Activated T-cell treated with anti-CD3 and anti-CD28 coated beads, Interleukin-2, amount 50 U/mL, for 24 hours (primary cell): ENCODE data around the gene POPDC3.
"Not testable (repeated sequence)": the region's sequence is repeated elsewhere in the genome, so short reads cannot be mapped to it uniquely, and the experiment has no call there.

Source experiments
- DNase-seq: peaks from one replicate; pipeline ENCODE4 v3.0.0-alpha.2; 2020
- H3K27ac Mint-ChIP-seq: 2 replicates; pipeline ENCODE4 v1.8.0; 2020; ENCODE audit warnings: mild to moderate bottlenecking, mixed read lengths
- H3K27me3 Mint-ChIP-seq: 2 replicates; pipeline ENCODE4 v1.8.0; 2020; ENCODE audit warnings: mixed read lengths
- H3K36me3 Mint-ChIP-seq: 2 replicates; pipeline ENCODE4 v1.8.0; 2020; ENCODE audit warnings: low read depth, mixed read lengths
- H3K4me1 Mint-ChIP-seq: 2 replicates; pipeline ENCODE4 v1.8.0; 2020; ENCODE audit warnings: low read depth, mixed read lengths
- H3K4me3 Mint-ChIP-seq: 2 replicates; pipeline ENCODE4 v1.8.0; 2020; ENCODE audit warnings: mild to moderate bottlenecking, moderate library complexity, mixed read lengths
- H3K9me3 Mint-ChIP-seq: 2 replicates; pipeline ENCODE4 v1.8.0; 2020; ENCODE audit warnings: mixed read lengths

The POPDC3 gene

GRCh38 chr6:105179244-105180065 is at the start of gene POPDC3:
POPDC3 (minus strand) TSS chr6:105180014; CDS start chr6:105161909, 18,105 bp downstream.
- Mint-ChIP-seq H3K4me3 (peak within 1 kb of the TSS; percentile 53), H3K27ac (no peak within 1 kb of the TSS), H3K9me3 (no peaks in the 10 kb centered on the region), H3K27me3 (peaks cover 68% of the 10 kb centered on the region), H3K36me3 (no peaks in the 10 kb centered on the region), H3K4me1 (peaks cover 6% of the 10 kb centered on the region)
- peak; percentile 29 for DNase-seq

GRCh38 chr6:105227295-105227767 is 47.5 kb upstream of the POPDC3 start:
- Mint-ChIP-seq H3K27me3 (peaks cover 28% of the 10 kb centered on the region), H3K9me3 (no peaks in the 10 kb centered on the region), H3K4me1 (no peaks in the 10 kb centered on the region), H3K36me3 (no peaks in the 10 kb centered on the region), H3K27ac (no peak overlapping the region), H3K4me3 (no peak overlapping the region)
- no peak for DNase-seq

- Mint-ChIP-seq H3K36me3 (no peaks in the 10 kb centered on the region), H3K9me3 (no peaks in the 10 kb centered on the region), H3K27me3 (peaks cover 22% of the 10 kb centered on the region), H3K4me1 (no peaks in the 10 kb centered on the region), H3K4me3 (no peak overlapping the region), H3K27ac (no peak overlapping the region)
- no peak for DNase-seq
Observed at GRCh38 chr6:105226598-105227294, 46.9 kb upstream of the POPDC3 start.

- Mint-ChIP-seq H3K4me1 (no peaks in the 10 kb centered on the region), H3K9me3 (no peaks in the 10 kb centered on the region), H3K36me3 (no peaks in the 10 kb centered on the region), H3K27me3 (peaks cover 4% of the 10 kb centered on the region), H3K4me3 (no peak overlapping the region), H3K27ac (no peak overlapping the region)
- DNase-seq: no peak
Observed at GRCh38 chr6:105223242-105223641, 43.4 kb upstream of the POPDC3 start.

GRCh38 chr6:105221219-105221618 is 41.4 kb upstream of the POPDC3 start:
- not testable (repeated sequence) for H3K9me3 Mint-ChIP-seq, H3K27ac Mint-ChIP-seq, H3K4me1 Mint-ChIP-seq, H3K27me3 Mint-ChIP-seq, H3K4me3 Mint-ChIP-seq, DNase-seq, H3K36me3 Mint-ChIP-seq

GRCh38 chr6:105220186-105220585 is 40.4 kb upstream of the POPDC3 start:
- no peak overlapping the region for H3K4me3 Mint-ChIP-seq
- H3K27ac Mint-ChIP-seq: no peak overlapping the region
- DNase-seq: no peak
- H3K4me1 Mint-ChIP-seq: no peaks in the 10 kb centered on the region
- no peaks in the 10 kb centered on the region for H3K9me3 Mint-ChIP-seq
- H3K36me3 Mint-ChIP-seq: no peaks in the 10 kb centered on the region
- H3K27me3 Mint-ChIP-seq: peaks cover 13% of the 10 kb centered on the region

GRCh38 chr6:105219218-105219617 is 39.4 kb upstream of the POPDC3 start:
- H3K9me3 Mint-ChIP-seq, H3K36me3 Mint-ChIP-seq, H3K27ac Mint-ChIP-seq, H3K4me3 Mint-ChIP-seq, H3K4me1 Mint-ChIP-seq, DNase-seq: not testable (repeated sequence)
- H3K27me3 Mint-ChIP-seq: peaks cover 23% of the 10 kb centered on the region

GRCh38 chr6:105215506-105215905 is 35.7 kb upstream of the POPDC3 start:
- Mint-ChIP-seq H3K36me3 (no peaks in the 10 kb centered on the region), H3K27ac (no peak overlapping the region), H3K9me3 (no peaks in the 10 kb centered on the region), H3K27me3 (peaks cover 30% of the 10 kb centered on the region), H3K4me1 (peaks cover 14% of the 10 kb centered on the region), H3K4me3 (no peak overlapping the region)
- DNase-seq: no peak

GRCh38 chr6:105214668-105215067 is 34.9 kb upstream of the POPDC3 start:
- Mint-ChIP-seq H3K9me3 (no peaks in the 10 kb centered on the region), H3K36me3 (no peaks in the 10 kb centered on the region), H3K4me1 (peaks cover 14% of the 10 kb centered on the region), H3K27me3 (peaks cover 33% of the 10 kb centered on the region), H3K27ac (no peak overlapping the region), H3K4me3 (no peak overlapping the region)
- DNase-seq: no peak

GRCh38 chr6:105213272-105213671 is 33.5 kb upstream of the POPDC3 start:
- Mint-ChIP-seq H3K27ac (no peak overlapping the region), H3K36me3 (no peaks in the 10 kb centered on the region), H3K4me3 (no peak overlapping the region), H3K4me1 (peaks cover 14% of the 10 kb centered on the region), H3K27me3 (peaks cover 38% of the 10 kb centered on the region), H3K9me3 (no peaks in the 10 kb centered on the region)
- no peak for DNase-seq

- Mint-ChIP-seq H3K4me1 (peaks cover 14% of the 10 kb centered on the region), H3K27ac (peak overlapping the region; percentile 39)
- no peak for DNase-seq
Observed at GRCh38 chr6:105212587-105212986, 32.8 kb upstream of the POPDC3 start.

GRCh38 chr6:105211831-105212230 is 32.0 kb upstream of the POPDC3 start:
- Mint-ChIP-seq H3K27ac (no peak overlapping the region), H3K9me3 (no peaks in the 10 kb centered on the region), H3K36me3 (no peaks in the 10 kb centered on the region), H3K27me3 (peaks cover 38% of the 10 kb centered on the region), H3K4me3 (no peak overlapping the region), H3K4me1 (peaks cover 14% of the 10 kb centered on the region)
- no peak for DNase-seq

More at GRCh38 chr6:105212587-105212986, 32.8 kb upstream of the POPDC3 start:
- no peaks in the 10 kb centered on the region for H3K36me3 Mint-ChIP-seq
- peaks cover 38% of the 10 kb centered on the region for H3K27me3 Mint-ChIP-seq
- H3K9me3 Mint-ChIP-seq: no peaks in the 10 kb centered on the region
- H3K4me3 Mint-ChIP-seq: no peak overlapping the region

GRCh38 chr6:105210932-105211531 is 31.2 kb upstream of the POPDC3 start:
- Mint-ChIP-seq H3K27me3 (peaks cover 40% of the 10 kb centered on the region), H3K36me3 (no peaks in the 10 kb centered on the region)

GRCh38 chr6:105209950-105210706 is 30.3 kb upstream of the POPDC3 start:
- Mint-ChIP-seq H3K36me3 (no peaks in the 10 kb centered on the region), H3K27me3 (peaks cover 38% of the 10 kb centered on the region), H3K27ac (no peak overlapping the region), H3K4me1 (peaks cover 14% of the 10 kb centered on the region), H3K9me3 (no peaks in the 10 kb centered on the region), H3K4me3 (no peak overlapping the region)
- DNase-seq: no peak

More at GRCh38 chr6:105210932-105211531, 31.2 kb upstream of the POPDC3 start:
- Mint-ChIP-seq H3K4me3 (no peak overlapping the region), H3K27ac (no peak overlapping the region), H3K9me3 (no peaks in the 10 kb centered on the region), H3K4me1 (peaks cover 14% of the 10 kb centered on the region)
- no peak for DNase-seq
